ENCODE data around the gene BEGAIN. TPM values are rescaled to one million over a fixed set of nuclear protein-coding genes. Genes with fewer than 3 reads are reported as not detected.

The BEGAIN gene
- total RNA-seq, 1 donor from 2014 or later = 0.54 TPM

DNA sequence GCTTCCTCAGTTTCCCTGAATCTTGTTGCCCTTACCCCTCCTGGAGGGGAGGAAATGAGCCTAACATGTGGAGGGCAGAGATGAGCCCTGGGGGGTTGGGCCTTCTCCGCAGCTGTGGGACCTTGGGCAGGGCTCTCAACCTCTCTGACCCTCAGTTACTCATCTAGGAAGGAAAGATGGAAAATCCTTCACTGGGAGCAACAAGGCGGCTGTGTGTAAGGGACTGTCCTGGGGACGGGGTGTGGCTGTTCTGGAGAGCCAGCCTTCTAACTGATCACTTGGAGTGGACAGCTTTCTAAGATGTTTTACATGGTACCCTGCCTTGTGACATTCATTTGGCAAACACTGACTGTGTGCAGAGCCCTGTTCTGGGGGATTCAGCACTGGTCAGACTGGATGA, 14.7 kb downstream of the BEGAIN start:
- no peak overlapping the region for H2AFZ ChIP-seq (ENCODE audit: low read depth, low read length)
- peaks cover 45% of the 10 kb centered on the region for H3K27me3 Mint-ChIP-seq (ENCODE audit: low read depth, unreplicated experiment)

DNA sequence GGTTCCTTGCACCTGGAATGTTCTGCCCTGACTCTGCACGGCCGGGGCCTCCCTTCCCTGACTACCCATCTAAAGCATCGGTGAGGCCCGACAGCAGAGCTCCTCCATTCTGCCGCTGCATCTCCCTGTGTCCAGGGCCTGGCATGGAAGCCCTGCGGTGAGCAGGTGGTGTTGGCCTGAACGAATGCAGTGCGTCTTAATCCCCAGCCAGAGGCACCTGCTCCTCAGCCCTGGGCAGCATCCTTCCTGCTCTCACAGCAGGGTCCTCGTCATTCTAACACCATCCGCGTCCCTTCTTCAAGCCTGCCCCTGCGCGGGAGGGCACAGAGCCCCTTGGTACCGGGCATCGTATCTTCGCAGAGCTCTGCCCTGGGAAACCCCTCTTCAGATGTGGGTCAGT, 15.4 kb downstream of the BEGAIN start:
- Mint-ChIP-seq H3K27me3 (ENCODE audit: low read depth, unreplicated experiment) (peaks cover 47% of the 10 kb centered on the region), H3K4me3 (ENCODE audit: unreplicated experiment) (no peak overlapping the region), H3K4me1 (ENCODE audit: low read depth, unreplicated experiment) (no peaks in the 10 kb centered on the region), H3K27ac (ENCODE audit: unreplicated experiment) (no peak overlapping the region), H3K36me3 (ENCODE audit: low read depth, unreplicated experiment) (no peaks in the 10 kb centered on the region), H3K9me3 (ENCODE audit: unreplicated experiment) (no peaks in the 10 kb centered on the region)
- DNase-seq (ENCODE audit: low read depth) (no peak), FAIRE-seq (no peak)
- Histone ChIP-seq H3K9me3 (ENCODE audit: insufficient read depth, low read depth, low read length) (no peaks in the 10 kb centered on the region), H3K79me2 (ENCODE audit: insufficient read depth, low read length) (no peaks in the 10 kb centered on the region), H4K20me1 (ENCODE audit: insufficient read depth, low read length) (peaks cover 4% of the 10 kb centered on the region), H3K36me3 (ENCODE audit: insufficient read depth, low read length) (no peaks in the 10 kb centered on the region), H3K27ac (ENCODE audit: low read depth, low read length) (no peak overlapping the region), H3K4me1 (ENCODE audit: insufficient read depth, low read length) (no peaks in the 10 kb centered on the region), H3K4me3 (ENCODE audit: insufficient read depth, low read depth, low read length) (no peak overlapping the region), H3K4me2 (ENCODE audit: low read length) (no peak overlapping the region), H3K9ac (ENCODE audit: low read length) (no peak overlapping the region), H2AFZ (ENCODE audit: low read depth, low read length) (no peak overlapping the region), H3K27me3 (ENCODE audit: insufficient read depth, low read length) (peaks cover 18% of the 10 kb centered on the region)
- no peak for TF ChIP-seq EZH2 (IDR thresholded peaks at IDR 0.05; ENCODE audit: insufficient read depth, low read length)
- TF ChIP-seq, protein P1, sequence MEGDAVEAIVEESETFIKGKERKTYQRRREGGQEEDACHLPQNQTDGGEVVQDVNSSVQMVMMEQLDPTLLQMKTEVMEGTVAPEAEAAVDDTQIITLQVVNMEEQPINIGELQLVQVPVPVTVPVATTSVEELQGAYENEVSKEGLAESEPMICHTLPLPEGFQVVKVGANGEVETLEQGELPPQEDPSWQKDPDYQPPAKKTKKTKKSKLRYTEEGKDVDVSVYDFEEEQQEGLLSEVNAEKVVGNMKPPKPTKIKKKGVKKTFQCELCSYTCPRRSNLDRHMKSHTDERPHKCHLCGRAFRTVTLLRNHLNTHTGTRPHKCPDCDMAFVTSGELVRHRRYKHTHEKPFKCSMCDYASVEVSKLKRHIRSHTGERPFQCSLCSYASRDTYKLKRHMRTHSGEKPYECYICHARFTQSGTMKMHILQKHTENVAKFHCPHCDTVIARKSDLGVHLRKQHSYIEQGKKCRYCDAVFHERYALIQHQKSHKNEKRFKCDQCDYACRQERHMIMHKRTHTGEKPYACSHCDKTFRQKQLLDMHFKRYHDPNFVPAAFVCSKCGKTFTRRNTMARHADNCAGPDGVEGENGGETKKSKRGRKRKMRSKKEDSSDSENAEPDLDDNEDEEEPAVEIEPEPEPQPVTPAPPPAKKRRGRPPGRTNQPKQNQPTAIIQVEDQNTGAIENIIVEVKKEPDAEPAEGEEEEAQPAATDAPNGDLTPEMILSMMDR (IDR thresholded peaks at IDR 0.05; ENCODE audit: insufficient read depth, low read depth, low read length) = no peak

More for the DNA sequence above, 14.7 kb downstream of the BEGAIN start:
- Mint-ChIP-seq H3K36me3 (ENCODE audit: low read depth, unreplicated experiment) (no peaks in the 10 kb centered on the region), H3K9me3 (ENCODE audit: unreplicated experiment) (no peaks in the 10 kb centered on the region), H3K4me1 (ENCODE audit: low read depth, unreplicated experiment) (no peaks in the 10 kb centered on the region), H3K4me3 (ENCODE audit: unreplicated experiment) (no peak overlapping the region), H3K27ac (ENCODE audit: unreplicated experiment) (no peak overlapping the region)
- no peak for FAIRE-seq
- no peak for TF ChIP-seq EZH2 (IDR thresholded peaks at IDR 0.05; ENCODE audit: insufficient read depth, low read length)
- TF ChIP-seq, protein P1 (IDR thresholded peaks at IDR 0.05; ENCODE audit: insufficient read depth, low read depth, low read length) = no peak
- Histone ChIP-seq H3K4me3 (ENCODE audit: insufficient read depth, low read depth, low read length) (no peak overlapping the region), H3K4me1 (ENCODE audit: insufficient read depth, low read length) (no peaks in the 10 kb centered on the region), H3K27me3 (ENCODE audit: insufficient read depth, low read length) (peaks cover 18% of the 10 kb centered on the region), H3K79me2 (ENCODE audit: insufficient read depth, low read length) (no peaks in the 10 kb centered on the region), H3K36me3 (ENCODE audit: insufficient read depth, low read length) (no peaks in the 10 kb centered on the region), H3K9ac (ENCODE audit: low read length) (no peak overlapping the region), H4K20me1 (ENCODE audit: insufficient read depth, low read length) (peaks cover 4% of the 10 kb centered on the region), H3K9me3 (ENCODE audit: insufficient read depth, low read depth, low read length) (no peaks in the 10 kb centered on the region), H3K4me2 (ENCODE audit: low read length) (no peak overlapping the region), H3K27ac (ENCODE audit: low read depth, low read length) (no peak overlapping the region)
- DNase-seq (ENCODE audit: low read depth) = no peak

DNA sequence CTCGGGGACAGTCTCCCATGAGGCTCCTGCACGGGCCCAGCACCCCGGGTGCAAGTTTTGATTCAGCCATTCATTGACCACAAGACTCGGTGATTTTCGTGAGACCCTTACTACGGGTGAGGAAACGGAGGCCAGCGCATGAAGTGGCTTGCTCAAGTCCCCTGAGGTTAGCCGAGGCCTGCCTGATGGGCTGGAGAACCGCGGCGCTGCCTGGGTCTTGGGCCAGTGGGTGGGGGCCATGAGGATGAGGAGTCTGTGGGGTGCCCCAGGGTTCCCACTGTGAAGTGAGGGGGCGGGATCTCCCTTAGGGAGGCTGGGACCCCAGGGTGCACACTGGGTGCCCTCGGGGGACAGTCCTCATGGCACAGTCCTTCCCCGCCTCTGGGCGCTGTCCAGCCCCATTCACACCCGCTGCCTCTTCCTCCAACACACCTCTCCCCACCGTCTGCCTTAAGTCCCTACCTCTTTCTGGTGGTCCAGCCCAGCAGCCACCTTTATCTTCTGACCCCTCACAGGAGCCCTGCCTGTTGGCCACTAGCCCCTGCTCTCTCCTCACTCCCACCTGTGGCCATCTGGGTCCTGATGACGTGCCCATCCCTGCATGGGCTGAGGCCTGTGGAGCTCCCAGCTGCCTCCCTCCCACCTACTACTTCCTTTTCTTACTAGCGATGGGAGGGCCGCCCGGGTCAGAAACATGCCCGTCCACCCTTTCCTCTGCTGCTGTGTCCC, 16.3 kb downstream of the BEGAIN start:
- Mint-ChIP-seq H3K4me1 (ENCODE audit: low read depth, unreplicated experiment) (no peaks in the 10 kb centered on the region), H3K27ac (ENCODE audit: unreplicated experiment) (no peak overlapping the region), H3K36me3 (ENCODE audit: low read depth, unreplicated experiment) (no peaks in the 10 kb centered on the region), H3K9me3 (ENCODE audit: unreplicated experiment) (no peaks in the 10 kb centered on the region), H3K4me3 (ENCODE audit: unreplicated experiment) (no peak overlapping the region), H3K27me3 (ENCODE audit: low read depth, unreplicated experiment) (peaks cover 50% of the 10 kb centered on the region)
- DNase-seq (ENCODE audit: low read depth) (no peak), FAIRE-seq (no peak)
- Histone ChIP-seq H2AFZ (ENCODE audit: low read depth, low read length) (no peak overlapping the region), H3K4me2 (ENCODE audit: low read length) (no peak overlapping the region), H3K36me3 (ENCODE audit: insufficient read depth, low read length) (no peaks in the 10 kb centered on the region), H3K27me3 (ENCODE audit: insufficient read depth, low read length) (peaks cover 21% of the 10 kb centered on the region), H3K9ac (ENCODE audit: low read length) (no peak overlapping the region), H4K20me1 (ENCODE audit: insufficient read depth, low read length) (peaks cover 7% of the 10 kb centered on the region), H3K9me3 (ENCODE audit: insufficient read depth, low read depth, low read length) (no peaks in the 10 kb centered on the region), H3K79me2 (ENCODE audit: insufficient read depth, low read length) (no peaks in the 10 kb centered on the region), H3K27ac (ENCODE audit: low read depth, low read length) (no peak overlapping the region), H3K4me3 (ENCODE audit: insufficient read depth, low read depth, low read length) (no peak overlapping the region), H3K4me1 (ENCODE audit: insufficient read depth, low read length) (no peaks in the 10 kb centered on the region)
- no peak for TF ChIP-seq EZH2 (IDR thresholded peaks at IDR 0.05; ENCODE audit: insufficient read depth, low read length)
- TF ChIP-seq, protein P1 (IDR thresholded peaks at IDR 0.05; ENCODE audit: insufficient read depth, low read depth, low read length) = no peak

Measured in astrocyte (in vitro differentiated cells and primary cell).